ENCODE measurements around the gene FIZ1. TPM values are rescaled to one million over a fixed set of nuclear protein-coding genes. Genes with fewer than 3 reads are reported as not detected.

Gene FIZ1
- 3.0 and 3.6 TPM in 2 replicates for total RNA-seq

GRCh38 chr19:55599468-55599841, at the start of gene FIZ1:
TSS of gene FIZ1 (minus strand) at chr19:55599517. CDS start at chr19:55597865, 1,652 bp downstream.

GRCh38 chr19:55647732-55648584, 48.6 kb upstream of the FIZ1 start, which contains the start of gene CCDC106:
TSS of gene CCDC106 (plus strand) at chr19:55648212. CDS start at chr19:55649047, 835 bp downstream.

GRCh38 chr19:55643003-55643886, 43.9 kb upstream of the FIZ1 start, which contains the start of gene ZNF581:
TSS of gene ZNF581 (plus strand) at chr19:55643649. CDS start at chr19:55644572, 923 bp downstream.

GRCh38 chr19:55640577-55641425, 41.5 kb upstream of the FIZ1 start, which contains the start of gene ZNF580:
TSS of gene ZNF580 (plus strand) at chr19:55641002. CDS start at chr19:55642509, 1,507 bp downstream.

GRCh38 chr19:55624109-55625003, 25.0 kb upstream of the FIZ1 start, which contains the start of gene ZNF784:
TSS of gene ZNF784 (minus strand) at chr19:55624566. CDS start at chr19:55624561, 5 bp downstream.

GRCh38 chr19:55605637-55606470, 6.5 kb upstream of the FIZ1 start, which contains the start of gene ZNF865:
TSS of gene ZNF865 (plus strand) at chr19:55605647. CDS start at chr19:55613619, 7,972 bp downstream.

GRCh38 chr19:55599842-55600661, 735 bp upstream of the FIZ1 start, which contains the start of gene ZNF524:
TSS of gene ZNF524 (plus strand) at chr19:55600288. CDS start at chr19:55602113, 1,825 bp downstream.

GRCh38 chr19:55580628-55581144, 18.6 kb downstream of the FIZ1 start, which contains the start of gene ZNF579:
TSS of gene ZNF579 (minus strand) at chr19:55580848. CDS start at chr19:55579639, 1,209 bp downstream.

GRCh38 chr19:55545443-55545842, 53.9 kb downstream of the FIZ1 start, which contains the start of gene SBK3:
TSS of gene SBK3 (minus strand) at chr19:55545543. CDS start at chr19:55545543, 0 bp downstream.

Other genes with a start within 250 kb of the FIZ1 start
- 0.09 TPM in 1 of 2 replicates, not detected in the other for gene COX6B2, start 244.8 kb downstream of the FIZ1 start, total RNA-seq
- not detected in 2 replicates for gene GARIN5B, start 236.3 kb downstream of the FIZ1 start, total RNA-seq
- gene IL11, start 229.1 kb downstream of the FIZ1 start, total RNA-seq, result 14.4 and 33.9 TPM in 2 replicates
- gene TMEM190, start 222.7 kb downstream of the FIZ1 start, total RNA-seq, result not detected in 2 replicates
- gene TMEM238, start 215.2 kb downstream of the FIZ1 start, total RNA-seq, result 0.30 and 0.32 TPM in 2 replicates
- 212 and 468 TPM in 2 replicates for gene RPL28, start 213.6 kb downstream of the FIZ1 start, total RNA-seq
- 72.5 and 94.4 TPM in 2 replicates for gene UBE2S, start 191.7 kb downstream of the FIZ1 start, total RNA-seq
- gene SHISA7, start 156.2 kb downstream of the FIZ1 start, total RNA-seq, result not detected in 2 replicates
- gene ISOC2, start 137.9 kb downstream of the FIZ1 start, total RNA-seq, result 29.4 and 47.2 TPM in 2 replicates
- gene C19orf85, start 134.8 kb downstream of the FIZ1 start, total RNA-seq, result not detected in 2 replicates
- 1.5 and 3.0 TPM in 2 replicates for gene ZNF628, start 122.9 kb downstream of the FIZ1 start, total RNA-seq
- 18.0 and 20.5 TPM in 2 replicates for gene NAT14, start 114.3 kb downstream of the FIZ1 start, total RNA-seq
- gene SSC5D, start 111.1 kb downstream of the FIZ1 start, total RNA-seq, result 13.7 and 16.0 TPM in 2 replicates
- gene SBK2, start 62.4 kb downstream of the FIZ1 start, total RNA-seq, result not detected in 2 replicates
- not detected in 2 replicates for gene SBK3, start 54.0 kb downstream of the FIZ1 start, total RNA-seq
- 3.9 and 6.5 TPM in 2 replicates for gene ZNF579, start 18.7 kb downstream of the FIZ1 start, total RNA-seq
- 5.9 and 7.1 TPM in 2 replicates for gene ZNF524, start 771 bp upstream of the FIZ1 start, total RNA-seq
- gene ZNF865, start 6.1 kb upstream of the FIZ1 start, total RNA-seq, result 2.1 and 3.3 TPM in 2 replicates
- 2.5 and 4.2 TPM in 2 replicates for gene ZNF784, start 25.0 kb upstream of the FIZ1 start, total RNA-seq
- gene ZNF580, start 41.5 kb upstream of the FIZ1 start, total RNA-seq, result 4.8 and 4.9 TPM in 2 replicates
- 10.7 and 14.6 TPM in 2 replicates for gene ZNF581, start 44.1 kb upstream of the FIZ1 start, total RNA-seq
- gene CCDC106, start 48.7 kb upstream of the FIZ1 start, total RNA-seq, result 8.2 and 8.6 TPM in 2 replicates
- 61.8 and 111 TPM in 2 replicates for gene U2AF2, start 55.5 kb upstream of the FIZ1 start, total RNA-seq
- 51.4 and 172 TPM in 2 replicates for gene EPN1, start 75.7 kb upstream of the FIZ1 start, total RNA-seq
- not detected in 2 replicates for gene NLRP9, start 138.9 kb upstream of the FIZ1 start, total RNA-seq
- not detected in 2 replicates for gene RFPL4A, start 159.6 kb upstream of the FIZ1 start, total RNA-seq
- not detected in 2 replicates for gene RFPL4AL1, start 169.6 kb upstream of the FIZ1 start, total RNA-seq
- gene NLRP11, start 232.5 kb upstream of the FIZ1 start, total RNA-seq, result not detected in 2 replicates
- gene NLRP4, start 237.0 kb upstream of the FIZ1 start, total RNA-seq, result not detected in 2 replicates

Measured in smooth muscle cell of the umbilical artery (primary cell).